ENCODE measurements around the gene SURF2.
A peak's percentile ranks its signal among the peaks of the same experiment; 100 is the strongest.
"Not testable (repeated sequence)": the region's sequence is repeated elsewhere in the genome, so short reads cannot be mapped to it uniquely, and the experiment has no call there.

The SURF2 gene

GRCh38 chr9:133356391-133357091 is at the start of gene SURF2, which contains the start of gene SURF1:
SURF2 (plus strand) TSS chr9:133356550; CDS start chr9:133356593, 43 bp downstream.
SURF1 (minus strand) TSS chr9:133356487; CDS start chr9:133356453, 34 bp downstream.
- peak; percentile 64 for DNase-seq (ENCODE audit: low read depth)

- no peak for DNase-seq (ENCODE audit: low read depth)
These were observed 49.0 kb upstream of the SURF2 start for GRCh38 chr9:133307301-133307700.

DNA sequence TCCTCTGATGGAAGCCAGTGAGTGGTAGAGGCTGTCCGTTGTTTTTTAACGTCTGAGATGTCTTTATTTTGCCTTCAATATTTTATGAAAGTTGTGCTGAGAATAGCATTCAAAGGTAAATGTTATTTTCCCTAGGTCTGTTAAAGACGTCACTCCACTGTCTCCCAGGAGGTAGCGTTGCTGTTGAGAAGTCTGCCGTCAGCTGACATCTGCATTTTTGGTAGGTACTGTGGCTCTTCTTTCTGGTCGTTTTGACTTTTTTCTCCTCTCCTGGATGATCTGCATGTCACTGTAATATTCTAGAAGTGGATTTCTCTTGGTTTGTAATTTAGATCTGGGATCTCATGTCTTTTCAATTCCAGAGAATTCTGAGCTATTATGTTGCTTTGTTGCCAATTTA is 46.7 kb upstream of the SURF2 start:
- no peak for DNase-seq (ENCODE audit: low read depth)

GRCh38 chr9:133315997-133316396 is 40.4 kb upstream of the SURF2 start:
- DNase-seq (ENCODE audit: low read depth): no peak

GRCh38 chr9:133317551-133317950 is 38.8 kb upstream of the SURF2 start:
- DNase-seq (ENCODE audit: low read depth): not testable (repeated sequence)

GRCh38 chr9:133320421-133320881 is 35.9 kb upstream of the SURF2 start:
- DNase-seq (ENCODE audit: low read depth): no peak

GRCh38 chr9:133321411-133321935 is 34.9 kb upstream of the SURF2 start:
- DNase-seq (ENCODE audit: low read depth): no peak

GRCh38 chr9:133322701-133323100 is 33.6 kb upstream of the SURF2 start:
- DNase-seq (ENCODE audit: low read depth): no peak

- no peak for DNase-seq (ENCODE audit: low read depth)
These were observed 33.1 kb upstream of the SURF2 start for GRCh38 chr9:133323211-133323610.

DNA sequence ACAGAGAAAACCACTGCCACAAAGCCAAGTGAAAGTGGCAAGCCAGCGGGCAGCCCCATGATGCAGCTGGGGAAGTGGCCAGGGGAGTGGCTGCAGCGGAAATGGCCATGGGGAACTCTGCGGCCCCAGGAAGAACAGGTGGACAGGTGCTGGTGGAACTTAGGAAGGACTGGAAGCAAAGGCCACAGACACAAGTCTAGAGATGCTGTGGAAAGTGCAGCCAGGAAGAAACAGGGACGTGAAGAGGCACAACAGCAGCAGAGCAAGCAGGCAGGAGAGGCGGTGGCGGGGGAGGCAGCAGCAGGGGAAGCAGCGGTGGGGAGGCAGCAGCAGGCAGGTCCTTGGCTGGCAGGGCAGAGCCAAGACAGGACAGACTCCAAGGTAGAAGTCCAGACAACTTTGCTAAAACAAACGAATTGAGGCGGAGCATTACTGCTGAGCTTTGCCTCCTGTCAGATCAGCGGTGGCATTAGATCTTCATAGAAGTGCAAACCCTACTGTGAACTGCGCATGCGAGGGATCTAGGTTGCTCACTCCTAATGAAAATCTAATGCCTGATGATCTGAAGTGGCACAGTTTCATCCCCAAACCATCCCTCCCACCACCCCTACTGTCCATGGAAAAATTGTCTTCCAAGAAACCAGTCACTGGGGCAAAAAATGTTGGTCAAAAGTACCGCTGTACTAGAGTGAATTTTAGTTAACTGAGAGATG is 32.2 kb upstream of the SURF2 start:
- no peak for DNase-seq (ENCODE audit: low read depth)

GRCh38 chr9:133327021-133327420 is 29.3 kb upstream of the SURF2 start:
- not testable (repeated sequence) for DNase-seq (ENCODE audit: low read depth)

DNA sequence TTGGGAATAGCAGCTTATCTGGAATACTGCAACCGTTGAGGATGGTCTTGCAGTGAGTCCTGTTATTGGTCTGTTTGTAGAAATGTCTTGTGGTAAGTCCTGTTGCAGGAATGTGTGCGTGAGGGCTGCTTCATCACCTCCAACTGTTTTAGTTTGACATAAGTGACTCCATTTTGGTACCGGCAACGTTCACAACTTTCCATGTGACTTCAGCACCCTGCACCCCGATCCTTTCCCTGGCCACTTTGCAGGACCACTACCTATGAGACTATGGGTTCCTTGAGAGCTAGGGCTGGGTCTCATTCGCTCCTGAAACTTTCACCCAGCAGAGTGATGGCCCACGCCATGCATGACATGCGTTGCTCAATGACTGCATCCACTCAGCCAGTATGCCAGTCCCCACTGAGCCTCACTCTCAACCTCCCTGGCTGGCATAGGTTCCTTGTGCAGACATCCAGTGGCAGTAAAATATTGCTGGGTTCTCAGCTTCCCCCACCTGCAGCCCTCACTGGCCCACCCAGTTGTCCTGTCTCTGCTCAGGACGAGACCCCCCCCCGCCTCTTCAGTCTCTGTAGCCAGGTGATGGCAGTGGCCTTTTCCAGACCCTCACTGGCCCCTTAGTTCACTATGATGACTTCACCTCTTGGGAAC is 28.4 kb upstream of the SURF2 start:
- DNase-seq (ENCODE audit: low read depth): no peak

DNA sequence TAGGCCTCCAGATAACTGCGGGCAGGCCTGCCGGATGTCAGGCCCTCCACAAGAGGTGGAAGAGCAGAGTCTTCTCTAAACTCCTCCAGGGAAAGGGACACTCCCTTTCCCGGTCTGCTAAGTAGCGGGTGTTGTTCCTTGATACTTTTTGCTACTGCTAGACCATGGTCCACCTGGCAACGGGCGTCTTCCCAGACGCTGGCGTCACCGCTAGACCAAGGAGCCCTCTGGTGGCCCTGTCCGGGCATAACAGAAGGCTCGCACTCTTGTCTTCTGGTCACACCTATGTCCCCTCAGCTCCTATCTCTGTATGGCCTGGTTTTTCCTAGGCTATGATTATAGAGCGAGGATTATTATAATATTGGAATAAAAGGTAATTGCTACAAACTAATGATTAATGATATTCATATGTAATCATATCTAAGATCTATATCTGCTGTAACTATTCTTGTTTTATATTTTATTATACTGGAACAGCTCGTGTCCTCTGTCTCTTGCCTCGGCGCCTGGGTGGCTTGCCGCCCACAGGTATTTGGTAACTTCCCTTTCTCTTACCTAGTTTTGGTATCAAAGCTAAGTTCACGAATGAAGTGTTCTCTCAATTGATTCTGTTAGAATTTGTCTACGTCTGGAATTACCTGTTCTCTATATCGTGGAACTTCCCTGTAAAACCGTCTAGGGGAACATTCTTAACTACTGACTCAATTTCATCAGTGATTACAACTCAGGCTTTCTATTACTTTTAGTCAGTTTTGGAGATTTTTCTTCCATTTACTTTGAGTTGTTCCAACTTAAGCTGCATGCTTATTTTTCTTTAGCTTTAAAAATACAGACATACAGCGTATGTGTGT is 26.8 kb upstream of the SURF2 start:
- not testable (repeated sequence) for DNase-seq (ENCODE audit: low read depth)

- no peak for DNase-seq (ENCODE audit: low read depth)
These were observed 25.1 kb upstream of the SURF2 start for GRCh38 chr9:133331221-133331620.

DNA sequence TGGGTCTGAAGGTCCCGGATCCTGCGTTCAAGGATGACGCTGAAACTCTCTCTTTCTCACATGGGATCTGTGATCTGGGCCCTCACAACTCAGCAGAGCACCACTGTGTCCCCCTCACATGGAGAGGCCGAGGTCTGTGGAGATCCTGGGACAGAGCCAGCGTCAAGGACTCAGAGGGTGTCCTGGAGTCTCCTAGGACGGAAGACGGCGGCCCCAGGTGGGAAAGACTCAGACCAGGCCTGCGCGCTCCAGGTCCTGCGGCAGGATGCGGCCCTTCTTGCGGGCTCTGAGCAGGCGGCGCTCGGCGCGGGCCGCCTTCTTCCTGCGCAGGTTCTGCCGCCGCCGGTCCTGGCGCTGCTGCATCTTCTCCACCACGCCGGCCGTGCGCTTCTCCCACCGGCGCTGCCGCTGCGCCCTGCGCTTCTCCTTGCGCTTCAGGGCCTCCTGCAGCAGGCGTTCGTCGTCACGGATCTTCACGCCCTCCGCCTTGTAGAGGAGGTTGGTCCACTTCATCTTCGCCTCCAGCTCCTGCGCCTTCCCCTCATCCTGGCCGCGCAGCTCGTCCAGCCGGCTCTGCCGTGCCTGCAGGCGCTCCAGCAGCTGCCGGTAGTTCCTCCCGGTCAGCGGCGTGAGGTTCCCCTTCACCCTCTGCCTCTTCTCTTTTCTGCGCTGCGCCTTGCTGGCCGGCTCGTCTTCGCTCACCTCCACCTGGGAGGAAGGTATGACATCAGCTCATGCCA is 24.5 kb upstream of the SURF2 start:
- no peak for DNase-seq (ENCODE audit: low read depth)

DNA sequence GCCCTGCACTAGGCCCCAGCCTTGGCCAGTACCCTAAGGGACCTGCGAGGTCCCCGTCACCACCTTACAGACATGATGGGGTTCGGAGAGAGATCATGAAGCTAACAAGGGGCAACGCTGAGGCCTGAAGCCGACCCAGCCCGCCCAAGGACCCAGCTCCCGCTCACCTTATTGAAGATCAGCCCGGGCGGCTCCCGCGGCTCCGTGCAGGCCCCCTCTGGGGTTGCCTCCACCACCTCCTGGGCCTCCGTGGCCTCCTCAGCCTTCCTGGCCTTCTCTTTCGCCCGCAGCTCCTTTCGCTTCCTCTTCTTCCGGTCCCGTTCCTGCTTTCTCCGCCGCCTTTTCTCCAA is 24.0 kb upstream of the SURF2 start:
- no peak for DNase-seq (ENCODE audit: low read depth)

- no peak for DNase-seq (ENCODE audit: low read depth)
These were observed 23.3 kb upstream of the SURF2 start for GRCh38 chr9:133333011-133333410.

DNA sequence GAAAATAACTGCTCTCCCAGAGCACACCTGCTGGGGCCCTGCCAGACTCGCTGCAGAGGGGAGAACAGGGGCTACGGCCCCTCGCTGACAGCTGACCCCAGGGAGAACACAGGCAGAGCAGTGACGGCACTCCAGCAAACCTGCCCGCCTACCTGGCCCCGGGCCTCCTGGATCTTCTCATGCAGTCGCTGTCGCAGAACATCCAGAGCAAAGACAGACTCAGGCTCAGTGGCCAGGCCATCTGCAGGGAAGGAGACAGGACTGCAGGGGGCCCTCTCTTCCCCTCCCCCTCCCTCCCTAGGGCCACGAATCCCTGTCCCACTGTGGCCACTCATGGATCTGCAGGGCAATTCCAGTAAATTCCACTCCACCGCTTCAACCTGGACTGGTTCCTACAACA is 22.8 kb upstream of the SURF2 start:
- DNase-seq (ENCODE audit: low read depth): no peak

- DNase-seq (ENCODE audit: low read depth): no peak
These were observed 22.2 kb upstream of the SURF2 start for GRCh38 chr9:133334161-133334560.

- DNase-seq (ENCODE audit: low read depth): not testable (repeated sequence)
These were observed 21.5 kb upstream of the SURF2 start for GRCh38 chr9:133334888-133335287.
